Measurements from ENCODE around the gene TFEC.

GRCh38 chr7:116030651-116031276, at the start of gene TFEC:
- no peak for TF ChIP-seq CTCF (IDR thresholded peaks at IDR 0.05; ENCODE audit: poor library complexity)
- TF ChIP-seq EZH2 (IDR thresholded peaks at IDR 0.05; ENCODE audit: borderline replicate concordance): no peak

Data from hepatocyte (in vitro differentiated cells).